AG04449 (cell line): ENCODE measurements around the gene PRKG1.
"Not testable (repeated sequence)": the region's sequence is repeated elsewhere in the genome, so short reads cannot be mapped to it uniquely, and the experiment has no call there.

Experiments
- CTCF ChIA-PET: fragments of 350-600 bp; formaldehyde crosslinking; extraction: SDS; loops from one replicate; lab custom pipeline; 2021; ENCODE audit warnings: antibody characterized with exemption; lab: Yijun Ruan, JAX
- POLR2A ChIA-PET: fragments of 400-600, 350-600 bp; formaldehyde crosslinking; extraction: SDS; loops from one replicate; lab custom pipeline; 2020; ENCODE audit warnings: antibody characterized with exemption, inconsistent platforms; lab: Yijun Ruan, JAX
- DNase-seq: peaks from one replicate; pipeline ENCODE4 v3.0.0-alpha.2; 2010; ENCODE audit warnings: low read depth, low spot score
- H3K4me3 ChIP-seq: 2 replicates; pipeline ENCODE4 v1.5.1; 2011; ENCODE audit warnings: low read depth, mild to moderate bottlenecking, control low read depth, low read length
- TF ChIP-seq, protein P1 (sequence below): IDR thresholded peaks from one replicate; pipeline ENCODE4 v1.5.1; 2011; ENCODE audit warnings: mild to moderate bottlenecking, moderate library complexity, low read length, control low read depth, inconsistent platforms; ENCODE audit not compliant: insufficient read depth; ENCODE audit errors: missing control alignments

Gene PRKG1

GRCh38 chr10:51326174-51326573 is 251.9 kb downstream of the PRKG1 start:
- ChIA-PET CTCF (no interaction called here), POLR2A (no interaction called here)
- no peak overlapping the region for H3K4me3 ChIP-seq
- TF ChIP-seq, protein P1, sequence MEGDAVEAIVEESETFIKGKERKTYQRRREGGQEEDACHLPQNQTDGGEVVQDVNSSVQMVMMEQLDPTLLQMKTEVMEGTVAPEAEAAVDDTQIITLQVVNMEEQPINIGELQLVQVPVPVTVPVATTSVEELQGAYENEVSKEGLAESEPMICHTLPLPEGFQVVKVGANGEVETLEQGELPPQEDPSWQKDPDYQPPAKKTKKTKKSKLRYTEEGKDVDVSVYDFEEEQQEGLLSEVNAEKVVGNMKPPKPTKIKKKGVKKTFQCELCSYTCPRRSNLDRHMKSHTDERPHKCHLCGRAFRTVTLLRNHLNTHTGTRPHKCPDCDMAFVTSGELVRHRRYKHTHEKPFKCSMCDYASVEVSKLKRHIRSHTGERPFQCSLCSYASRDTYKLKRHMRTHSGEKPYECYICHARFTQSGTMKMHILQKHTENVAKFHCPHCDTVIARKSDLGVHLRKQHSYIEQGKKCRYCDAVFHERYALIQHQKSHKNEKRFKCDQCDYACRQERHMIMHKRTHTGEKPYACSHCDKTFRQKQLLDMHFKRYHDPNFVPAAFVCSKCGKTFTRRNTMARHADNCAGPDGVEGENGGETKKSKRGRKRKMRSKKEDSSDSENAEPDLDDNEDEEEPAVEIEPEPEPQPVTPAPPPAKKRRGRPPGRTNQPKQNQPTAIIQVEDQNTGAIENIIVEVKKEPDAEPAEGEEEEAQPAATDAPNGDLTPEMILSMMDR = no peak
- DNase-seq = no peak

DNA sequence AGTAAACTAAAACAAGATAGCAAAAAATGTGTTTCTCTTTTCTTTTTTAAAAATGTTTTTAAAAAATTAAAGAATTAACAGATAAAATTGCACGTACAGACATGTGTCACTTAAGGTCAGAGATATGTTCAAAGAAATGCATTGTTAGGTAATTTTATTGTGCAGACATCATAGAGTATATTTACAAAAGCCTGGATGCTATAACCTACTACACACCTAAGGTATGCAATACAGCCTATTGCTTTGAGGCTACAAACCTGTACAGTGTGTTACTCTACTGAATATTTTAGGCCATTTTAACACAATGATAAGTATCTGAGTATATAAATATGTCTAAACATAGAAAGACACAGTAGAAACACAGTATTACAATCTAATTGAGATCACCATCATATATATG is 253.1 kb downstream of the PRKG1 start:
- no peak for DNase-seq
- no peak overlapping the region for H3K4me3 ChIP-seq
- CTCF ChIA-PET = no interaction called here
- POLR2A ChIA-PET = no interaction called here
- TF ChIP-seq, protein P1 = no peak

GRCh38 chr10:51340366-51340765 is 266.1 kb downstream of the PRKG1 start:
- no peak overlapping the region for H3K4me3 ChIP-seq
- ChIA-PET POLR2A (interaction anchor here (0.6 kb wide), 1 partner anchor 243 kb away, joined by 4 read pairs; no protein-coding TSS in a partner anchor), CTCF (no interaction called here)
- TF ChIP-seq, protein P1 = no peak
- DNase-seq = no peak

- DNase-seq = no peak
- TF ChIP-seq, protein P1 = no peak
- no peak overlapping the region for H3K4me3 ChIP-seq
- POLR2A ChIA-PET = interaction anchor here (0.6 kb wide), 1 partner anchor 243 kb away, joined by 4 read pairs; no protein-coding TSS in a partner anchor
- CTCF ChIA-PET = no interaction called here
Observed at GRCh38 chr10:51340845-51341610, 266.7 kb downstream of the PRKG1 start.

GRCh38 chr10:51341745-51342144 is 267.5 kb downstream of the PRKG1 start:
- CTCF ChIA-PET, POLR2A ChIA-PET, DNase-seq: not testable (repeated sequence)

DNA sequence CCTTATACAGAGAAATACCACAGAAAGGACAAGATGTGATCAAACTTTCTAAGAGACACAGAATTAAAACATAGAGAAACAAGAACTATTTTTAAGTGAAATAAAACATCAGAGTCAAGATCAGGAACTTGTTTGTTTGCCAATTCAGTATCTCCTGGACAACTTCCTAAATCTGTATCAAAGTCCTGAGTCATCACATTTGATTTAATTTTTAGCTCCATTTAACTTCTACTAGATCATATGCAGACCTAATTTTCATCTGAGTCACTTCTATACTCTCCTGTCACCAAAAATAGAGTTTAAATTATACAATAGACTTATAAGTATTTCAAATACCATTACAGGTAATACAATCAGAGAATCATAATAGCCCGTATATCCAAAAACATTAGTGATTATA is 268.1 kb downstream of the PRKG1 start:
- DNase-seq = no peak
- TF ChIP-seq, protein P1 = no peak
- ChIA-PET POLR2A (no interaction called here), CTCF (no interaction called here)
- no peak overlapping the region for H3K4me3 ChIP-seq

More at GRCh38 chr10:51341745-51342144, 267.5 kb downstream of the PRKG1 start:
- H3K4me3 ChIP-seq = not testable (repeated sequence)
